ENCODE results near the gene TNRC6B. TPM values are rescaled to one million over a fixed set of nuclear protein-coding genes. Genes with fewer than 3 reads are reported as not detected.

TNRC6B gene
- total and polyA plus RNA-seq, 2 donors from 2014 or later = 2.7 to 63.2 TPM

- Histone ChIP-seq H3K9ac (ENCODE audit: low read length in 3 of 3) (no peak overlapping the region), H3K36me3 (ENCODE audit: control insufficient read depth in 2 of 3, insufficient read depth in 3 of 3, low read length in 3 of 3) (peaks cover 4 to 26% (median 24%) of the 10 kb centered on the region in 3 donors), H3K4me3 (ENCODE audit: low read length in 3 of 3) (no peak overlapping the region), H3K27ac (ENCODE audit: low read depth in 2 of 2, low read length in 2 of 2) (no peak overlapping the region), H3K4me1 (ENCODE audit: control insufficient read depth in 2 of 3, insufficient read depth in 2 of 3, low read depth in 1 of 3, low read length in 3 of 3) (no peaks in the 10 kb centered on the region), H3K9me3 (ENCODE audit: control insufficient read depth in 2 of 3, insufficient read depth in 1 of 3, low read length in 3 of 3) (no peaks in the 10 kb centered on the region), H3K27me3 (ENCODE audit: control insufficient read depth, insufficient read depth, low read length) (no peaks in the 10 kb centered on the region)
- FAIRE-seq (no peak), DNase-seq (no peak)
- intact Hi-C loops (cut with DNase I) = no loop called here
- no peak for TF ChIP-seq CTCF (IDR thresholded peaks at IDR 0.05; ENCODE audit: borderline replicate concordance, extremely low read depth, insufficient read depth)
These were observed 147.6 kb downstream of the TNRC6B start for GRCh38 chr22:40325315-40325714.

GRCh38 chr22:40326905-40327735, 149.4 kb downstream of the TNRC6B start:
- DNase-seq = peak in 1 of 5 donors; percentile 48
- FAIRE-seq = no peak
- TF ChIP-seq CTCF (IDR thresholded peaks at IDR 0.05; ENCODE audit: borderline replicate concordance, extremely low read depth, insufficient read depth) = no peak
- no peaks in the 10 kb centered on the region for H3K9me3 ChIP-seq (ENCODE audit: control insufficient read depth in 2 of 3, insufficient read depth in 1 of 3, low read length in 3 of 3)
- H3K4me1 ChIP-seq (ENCODE audit: control insufficient read depth in 2 of 3, insufficient read depth in 2 of 3, low read depth in 1 of 3, low read length in 3 of 3) = no peaks in the 10 kb centered on the region
- no peaks in the 10 kb centered on the region for H3K27me3 ChIP-seq (ENCODE audit: control insufficient read depth, insufficient read depth, low read length)
- H3K4me3 ChIP-seq (ENCODE audit: low read length in 3 of 3) = no peak overlapping the region
- peaks cover 0 to 19% (median 15%) of the 10 kb centered on the region in 3 donors for H3K36me3 ChIP-seq (ENCODE audit: control insufficient read depth in 2 of 3, insufficient read depth in 3 of 3, low read length in 3 of 3)
- no peak overlapping the region for H3K9ac ChIP-seq (ENCODE audit: low read length in 3 of 3)
- H3K27ac ChIP-seq (ENCODE audit: low read depth in 2 of 2, low read length in 2 of 2) = no peak overlapping the region
- intact Hi-C loops (cut with DNase I) = no loop called here

- no peak overlapping the region for H3K9ac ChIP-seq (ENCODE audit: low read length in 3 of 3)
- peaks cover 0 to 11% (median 6%) of the 10 kb centered on the region in 3 donors for H3K36me3 ChIP-seq (ENCODE audit: control insufficient read depth in 2 of 3, insufficient read depth in 3 of 3, low read length in 3 of 3)
- no peaks in the 10 kb centered on the region for H3K4me1 ChIP-seq (ENCODE audit: control insufficient read depth in 2 of 3, insufficient read depth in 2 of 3, low read depth in 1 of 3, low read length in 3 of 3)
- no peak overlapping the region for H3K27ac ChIP-seq (ENCODE audit: low read depth in 2 of 2, low read length in 2 of 2)
- DNase-seq (no peak), FAIRE-seq (no peak)
- intact Hi-C loops (cut with DNase I) = no loop called here
- H3K9me3 ChIP-seq (ENCODE audit: control insufficient read depth in 2 of 3, insufficient read depth in 1 of 3, low read length in 3 of 3) = no peaks in the 10 kb centered on the region
- TF ChIP-seq CTCF (IDR thresholded peaks at IDR 0.05; ENCODE audit: borderline replicate concordance, extremely low read depth, insufficient read depth) = no peak
- no peaks in the 10 kb centered on the region for H3K27me3 ChIP-seq (ENCODE audit: control insufficient read depth, insufficient read depth, low read length)
- no peak overlapping the region for H3K4me3 ChIP-seq (ENCODE audit: low read length in 3 of 3)
These were observed 151.1 kb downstream of the TNRC6B start for GRCh38 chr22:40328546-40329456.
